Measurements from ENCODE around the gene FAM184A.

DNA sequence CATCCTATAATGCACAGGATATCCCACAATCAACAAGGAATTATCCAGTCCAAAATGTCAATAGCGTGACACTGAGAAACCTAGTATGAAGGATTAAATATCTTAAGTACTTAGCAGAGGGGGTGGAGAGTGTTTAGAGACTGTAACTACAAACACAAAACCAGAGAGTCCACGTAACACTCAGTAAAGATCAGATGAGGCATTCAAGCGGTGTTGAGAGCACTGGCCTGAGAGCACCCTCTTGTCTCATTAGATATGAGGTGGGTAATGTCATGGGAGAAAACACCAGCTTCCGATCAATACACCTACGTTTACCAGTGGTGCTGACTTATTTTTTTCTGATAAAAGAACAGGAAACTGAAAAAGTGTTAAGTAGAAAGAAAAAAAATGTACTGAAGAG lies 2.3 kb downstream of the FAM184A start:
- TF ChIP-seq CTCF (conservative IDR thresholded peaks at IDR 0.05; ENCODE audit: low read length), result no peak
- TF ChIP-seq EZH2phosphoT487 (IDR thresholded peaks at IDR 0.05; ENCODE audit: borderline replicate concordance, low read depth, low read length), result no peak

All from OCI-LY7 (cell line).